ENCODE measurements around the gene FAM174A.

Gene FAM174A

DNA sequence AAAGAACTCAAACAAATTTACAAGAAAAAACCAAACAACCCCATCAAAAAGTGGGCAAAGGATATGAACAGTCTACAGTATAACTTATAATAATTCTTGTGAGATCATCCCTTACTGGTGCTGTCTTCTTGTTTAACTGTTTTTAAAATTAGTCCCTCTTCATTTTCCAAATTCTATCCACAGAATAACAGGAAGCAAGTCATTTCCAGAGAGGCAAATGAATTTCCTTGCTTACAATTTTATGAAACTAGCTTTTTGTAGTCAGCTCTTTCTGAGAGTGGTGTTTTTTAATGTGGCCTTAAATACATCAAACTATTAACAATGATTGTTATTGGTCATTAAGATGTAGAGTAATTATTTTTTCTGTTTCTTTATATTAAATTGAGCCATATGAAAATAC, 40.6 kb downstream of the FAM174A start:
- TF ChIP-seq, protein P1, sequence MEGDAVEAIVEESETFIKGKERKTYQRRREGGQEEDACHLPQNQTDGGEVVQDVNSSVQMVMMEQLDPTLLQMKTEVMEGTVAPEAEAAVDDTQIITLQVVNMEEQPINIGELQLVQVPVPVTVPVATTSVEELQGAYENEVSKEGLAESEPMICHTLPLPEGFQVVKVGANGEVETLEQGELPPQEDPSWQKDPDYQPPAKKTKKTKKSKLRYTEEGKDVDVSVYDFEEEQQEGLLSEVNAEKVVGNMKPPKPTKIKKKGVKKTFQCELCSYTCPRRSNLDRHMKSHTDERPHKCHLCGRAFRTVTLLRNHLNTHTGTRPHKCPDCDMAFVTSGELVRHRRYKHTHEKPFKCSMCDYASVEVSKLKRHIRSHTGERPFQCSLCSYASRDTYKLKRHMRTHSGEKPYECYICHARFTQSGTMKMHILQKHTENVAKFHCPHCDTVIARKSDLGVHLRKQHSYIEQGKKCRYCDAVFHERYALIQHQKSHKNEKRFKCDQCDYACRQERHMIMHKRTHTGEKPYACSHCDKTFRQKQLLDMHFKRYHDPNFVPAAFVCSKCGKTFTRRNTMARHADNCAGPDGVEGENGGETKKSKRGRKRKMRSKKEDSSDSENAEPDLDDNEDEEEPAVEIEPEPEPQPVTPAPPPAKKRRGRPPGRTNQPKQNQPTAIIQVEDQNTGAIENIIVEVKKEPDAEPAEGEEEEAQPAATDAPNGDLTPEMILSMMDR (conservative IDR thresholded peaks at IDR 0.05) = no peak
- no peak overlapping the region for H3K27ac ChIP-seq

DNA sequence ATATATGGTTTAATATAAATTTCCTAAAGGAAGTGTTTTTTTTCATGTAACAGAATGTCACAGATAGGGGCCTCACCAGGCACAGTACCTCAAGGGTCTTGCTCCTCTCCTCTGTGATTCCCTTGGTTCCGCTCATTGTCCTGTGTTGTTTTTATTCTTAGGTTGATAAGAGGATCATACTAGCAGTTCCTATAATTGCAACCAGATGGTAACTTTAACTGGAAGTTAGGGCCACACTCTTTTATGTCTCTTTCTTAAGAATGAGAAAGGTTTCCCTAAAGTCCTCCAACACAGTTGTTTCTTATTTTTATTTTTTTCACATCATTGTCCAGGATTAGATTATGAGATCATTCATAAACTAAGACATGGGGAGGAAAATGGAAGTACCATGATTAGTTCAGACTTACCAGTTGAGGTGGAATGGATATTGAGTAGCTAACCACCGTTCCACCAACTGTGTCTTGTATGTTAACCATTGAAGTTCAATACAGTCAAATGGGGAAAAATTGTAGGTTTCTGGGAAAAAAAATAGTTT, 41.1 kb downstream of the FAM174A start:
- H3K27ac ChIP-seq = no peak overlapping the region
- TF ChIP-seq, protein P1 (conservative IDR thresholded peaks at IDR 0.05) = no peak

DNA sequence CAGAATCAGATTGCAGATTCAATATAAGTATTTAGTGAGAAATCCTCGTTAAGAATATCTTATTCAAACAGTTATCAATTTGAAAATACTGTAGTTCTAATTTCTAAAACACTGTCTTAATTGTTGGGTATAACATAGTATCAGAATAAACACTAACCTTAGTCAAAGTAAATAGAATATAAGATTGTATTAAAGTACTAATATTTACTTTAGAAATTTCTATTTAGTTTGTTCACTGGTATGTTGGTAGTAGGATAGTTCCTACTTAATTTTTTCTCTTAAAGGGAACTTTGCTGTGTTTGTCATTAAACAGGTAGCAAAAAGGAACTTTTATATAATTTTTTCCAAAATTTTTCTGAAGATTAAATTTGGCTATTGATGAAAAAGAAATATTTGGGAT, 42.3 kb downstream of the FAM174A start:
- no peak overlapping the region for H3K27ac ChIP-seq
- TF ChIP-seq, protein P1 (conservative IDR thresholded peaks at IDR 0.05) = no peak

DNA sequence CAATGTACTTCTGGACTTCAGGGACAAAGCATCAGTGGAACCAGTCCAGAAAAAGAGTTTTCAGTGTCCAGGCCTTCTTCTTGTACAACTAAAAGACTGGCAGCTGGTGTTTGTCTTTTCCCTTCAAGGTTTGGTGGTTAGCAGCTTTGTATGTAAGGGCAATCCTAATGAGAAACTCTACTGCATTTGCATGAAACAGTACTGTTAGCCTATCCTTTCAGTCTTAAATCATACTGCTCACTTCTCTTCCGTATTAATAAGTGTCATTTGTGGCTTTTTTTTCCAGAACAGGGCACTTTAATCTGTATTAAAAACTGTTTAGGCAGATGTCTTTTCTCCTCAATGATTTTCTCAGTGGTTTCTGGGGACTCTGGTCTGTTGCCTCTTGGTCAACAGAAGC, 48.9 kb downstream of the FAM174A start:
- no peak overlapping the region for H3K27ac ChIP-seq
- TF ChIP-seq, protein P1 (conservative IDR thresholded peaks at IDR 0.05) = no peak

DNA sequence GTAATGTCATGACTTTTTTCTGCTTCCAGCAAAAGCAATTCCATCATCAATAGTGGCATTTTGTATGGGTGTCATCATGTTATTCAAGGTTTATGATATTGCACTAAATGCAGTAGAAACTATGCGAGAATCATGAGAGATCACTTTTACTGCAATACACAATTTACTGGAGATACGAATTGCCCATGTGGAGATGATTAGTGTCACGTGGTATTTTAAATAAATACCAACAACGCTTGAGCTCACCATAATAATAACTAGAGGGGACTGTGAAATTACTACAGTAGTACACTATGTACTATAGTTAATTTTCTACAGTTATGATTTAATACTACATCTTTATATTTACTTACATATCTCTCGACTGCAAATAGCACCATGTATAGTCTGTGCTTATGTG, 49.7 kb downstream of the FAM174A start:
- no peak overlapping the region for H3K27ac ChIP-seq
- TF ChIP-seq, protein P1 (conservative IDR thresholded peaks at IDR 0.05) = no peak

DNA sequence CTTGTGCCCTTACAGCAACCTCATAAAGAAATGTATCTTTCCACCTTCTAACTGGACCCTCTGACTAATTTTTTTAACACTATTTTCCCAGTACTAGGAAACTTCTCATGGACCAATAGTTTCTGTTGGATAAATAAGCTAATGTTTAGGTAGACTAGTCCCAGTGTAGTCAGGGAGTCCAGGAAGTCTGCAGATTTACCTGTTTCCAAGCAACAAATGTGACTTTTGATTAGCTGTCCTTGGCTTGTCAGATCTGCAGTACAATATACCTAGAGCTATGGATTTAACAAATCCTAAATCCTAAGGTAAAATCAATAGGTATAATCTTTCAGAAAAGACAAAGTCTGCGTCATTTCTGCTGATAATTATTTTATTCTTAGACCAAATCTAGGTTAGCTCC, 55.7 kb downstream of the FAM174A start:
- TF ChIP-seq, protein P1 (conservative IDR thresholded peaks at IDR 0.05) = no peak
- no peak overlapping the region for H3K27ac ChIP-seq

DNA sequence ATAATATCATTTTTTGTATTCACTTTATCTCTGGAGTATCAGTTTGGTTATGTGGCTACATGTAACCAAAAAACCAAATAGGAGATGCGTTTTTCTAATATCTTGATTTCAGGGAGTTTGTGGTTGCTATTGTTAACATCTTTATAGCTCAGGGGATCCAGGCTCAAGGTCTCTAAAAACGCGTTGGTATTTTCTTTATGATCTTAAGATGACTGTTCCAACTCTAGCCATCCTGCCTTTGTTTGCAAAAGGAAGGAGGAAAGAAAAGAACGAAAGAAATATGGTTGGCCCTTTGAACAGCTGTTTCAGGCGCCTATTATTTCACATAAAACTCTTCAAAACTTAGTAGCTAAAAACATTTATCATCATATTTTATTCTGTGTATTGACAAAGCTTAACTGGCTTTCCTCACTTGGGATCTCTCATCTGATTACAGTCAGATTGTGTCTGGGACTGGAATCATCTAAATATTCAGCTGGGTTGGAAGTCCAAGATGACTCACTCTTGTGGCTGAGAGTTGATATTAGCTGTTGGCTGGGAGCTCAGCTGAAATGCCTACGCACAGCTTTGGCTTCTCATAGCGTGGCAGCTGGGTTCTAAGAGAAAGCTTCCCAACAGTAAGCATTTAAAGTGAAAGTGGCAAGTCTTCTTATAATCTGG, 60.1 kb downstream of the FAM174A start:
- TF ChIP-seq, protein P1 (conservative IDR thresholded peaks at IDR 0.05) = no peak
- no peak overlapping the region for H3K27ac ChIP-seq

Data from VCaP (cell line).